WTC11 (cell line): ENCODE measurements around the gene SPHK1.

Experiments
- CREB1 ChIP-seq: sonication (generic); formaldehyde crosslinking; IDR thresholded peaks from 2 replicates; pipeline ENCODE4 v1.8.0; 2023; ENCODE audit warnings: mild to moderate bottlenecking, missing genetic modification reagents
- CTCF ChIP-seq: fragments of 200-600 bp; IDR thresholded peaks from 2 replicates; pipeline ENCODE4 v1.8.0; 2022; ENCODE audit warnings: antibody characterized with exemption
- ZNF512 ChIP-seq: sonication (generic); formaldehyde crosslinking; IDR thresholded peaks from 2 replicates; pipeline ENCODE4 v1.8.1; 2022; ENCODE audit warnings: missing genetic modification reagents, borderline replicate concordance
- ZNF671 ChIP-seq: fragments of 250-450 bp; sonication (Bioruptor Pico); IDR thresholded peaks from 2 replicates; pipeline ENCODE4 v1.8.0; 2021; ENCODE audit warnings: mild to moderate bottlenecking
- TF ChIP-seq, protein P1 (sequence below): sonication (generic); formaldehyde crosslinking; IDR thresholded peaks from 2 replicates; pipeline ENCODE4 v1.8.0; 2023; ENCODE audit warnings: missing genetic modification reagents

DNA sequence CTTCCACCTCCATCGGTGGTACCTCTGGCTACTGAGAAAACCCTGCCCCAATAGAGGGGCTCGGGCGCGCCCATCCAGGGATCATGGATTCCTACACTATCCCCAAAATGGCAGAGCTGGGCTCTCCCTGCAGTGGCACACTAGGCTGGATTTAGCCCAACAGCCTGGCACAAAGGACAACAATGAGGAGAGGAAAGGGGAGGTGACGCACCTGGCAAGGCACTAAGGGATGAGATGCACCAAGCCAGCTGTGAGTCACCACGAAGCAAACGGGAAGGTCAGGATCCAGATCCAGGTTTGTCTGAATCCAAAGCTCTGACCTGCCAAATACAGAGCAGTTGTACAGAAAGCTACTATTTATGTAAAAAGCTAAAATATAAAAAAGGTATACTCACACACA lies 50.5 kb downstream of the SPHK1 start:
- no peak for TF ChIP-seq CTCF
- TF ChIP-seq ZNF512: no peak
- TF ChIP-seq, protein P1, sequence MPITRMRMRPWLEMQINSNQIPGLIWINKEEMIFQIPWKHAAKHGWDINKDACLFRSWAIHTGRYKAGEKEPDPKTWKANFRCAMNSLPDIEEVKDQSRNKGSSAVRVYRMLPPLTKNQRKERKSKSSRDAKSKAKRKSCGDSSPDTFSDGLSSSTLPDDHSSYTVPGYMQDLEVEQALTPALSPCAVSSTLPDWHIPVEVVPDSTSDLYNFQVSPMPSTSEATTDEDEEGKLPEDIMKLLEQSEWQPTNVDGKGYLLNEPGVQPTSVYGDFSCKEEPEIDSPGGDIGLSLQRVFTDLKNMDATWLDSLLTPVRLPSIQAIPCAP (CRISPR knock-in tag): no peak
- TF ChIP-seq CREB1 (CRISPR knock-in tag): no peak
- no peak for TF ChIP-seq ZNF671 (CRISPR knock-in tag)
